ENCODE data around the gene PHC1. TPM values are rescaled to one million over a fixed set of nuclear protein-coding genes. Genes with fewer than 3 reads are reported as not detected.

The PHC1 gene
- total and polyA plus RNA-seq, 2 donors (not counting 1 experiment from before 2014, with no cell fraction given) = 64.2 to 86.9 TPM

DNA sequence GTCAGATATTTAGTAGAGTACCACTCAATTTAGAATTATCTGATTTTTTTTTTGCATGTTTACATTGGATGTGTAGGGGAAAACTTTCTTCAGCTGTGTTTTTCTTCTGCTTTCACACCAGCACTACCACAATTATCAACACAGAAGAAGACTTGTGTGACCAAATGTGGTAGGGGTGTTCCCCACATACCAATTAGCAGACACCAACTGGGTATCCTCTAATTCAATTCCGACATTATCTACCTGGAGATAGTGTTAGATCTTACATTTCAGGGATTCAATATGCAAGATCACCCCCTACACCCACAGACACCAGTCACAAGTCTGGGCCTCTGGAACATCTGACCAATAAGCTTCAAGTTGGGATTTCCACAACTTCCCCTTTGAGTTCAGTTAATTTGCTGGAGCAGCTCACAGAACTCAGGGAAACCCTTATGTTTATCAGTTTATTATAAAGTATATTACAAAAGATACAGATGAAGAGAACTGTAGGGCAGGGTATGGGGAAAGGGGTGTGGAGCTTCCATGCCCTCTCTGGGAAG lies 71.0 kb downstream of the PHC1 start:
- Mint-ChIP-seq H3K27ac (no peak overlapping the region), H3K4me1 (peaks cover 20% of the 10 kb centered on the region), H3K9me3 (ENCODE audit: insufficient read depth) (peaks cover 1% of the 10 kb centered on the region), H3K4me3 (no peak overlapping the region), H3K27me3 (no peaks in the 10 kb centered on the region)
- H3K27me3 ChIP-seq (replicated peaks in 1 of 4; ENCODE audit: control extremely low read depth in 1 of 4, control insufficient read depth in 3 of 4, insufficient read depth in 4 of 4, low read length in 3 of 4) = no peaks in the 10 kb centered on the region
- no peaks in the 10 kb centered on the region for H3K79me2 ChIP-seq (ENCODE audit: control insufficient read depth, insufficient read depth, low read length)
- intact Hi-C loops (cut with micrococcal nuclease) = no loop called here
- POLR2A ChIA-PET = no interaction called here
- peaks cover 0 to 6% (median 5%) of the 10 kb centered on the region in 3 donors for H3K9me3 ChIP-seq (ENCODE audit: control extremely low read depth in 1 of 3, control insufficient read depth in 2 of 3, insufficient read depth in 1 of 3, low read length in 2 of 3)
- CTCF ChIA-PET = no interaction called here
- H3K27ac ChIP-seq (ENCODE audit: low read length in 2 of 2) = no peak overlapping the region
- no peaks in the 10 kb centered on the region for H4K20me1 ChIP-seq (ENCODE audit: control insufficient read depth, insufficient read depth, low read length, poor library complexity, severe bottlenecking)
- WGBS (ENCODE audit: insufficient coverage) = 100% methylated on average over 1 of the region's 1 CpG
- peaks cover 9 to 11% of the 10 kb centered on the region in 2 donors for H3K4me1 ChIP-seq (ENCODE audit: control insufficient read depth in 2 of 2, insufficient read depth in 2 of 2, low read length in 2 of 2)
- H2AFZ ChIP-seq (ENCODE audit: insufficient read depth, low read depth, low read length, poor library complexity, severe bottlenecking) = no peak overlapping the region
- DNase-seq = no peak
- no peak overlapping the region for H3K4me3 ChIP-seq (ENCODE audit: control extremely low read depth in 1 of 5, extremely low read depth in 1 of 5, insufficient read depth in 1 of 5, low read depth in 2 of 5, low read length in 4 of 5)
- no peak overlapping the region for H3K4me2 ChIP-seq (replicated peaks; ENCODE audit: low read depth, low read length, poor library complexity, severe bottlenecking)
- no peak for ATAC-seq (ENCODE audit: low read depth)
- no peak for TF ChIP-seq EZH2 (IDR thresholded peaks at IDR 0.05; ENCODE audit: borderline replicate concordance, insufficient read depth, low read depth, low read length, poor library complexity, severe bottlenecking)
- TF ChIP-seq, protein P1, sequence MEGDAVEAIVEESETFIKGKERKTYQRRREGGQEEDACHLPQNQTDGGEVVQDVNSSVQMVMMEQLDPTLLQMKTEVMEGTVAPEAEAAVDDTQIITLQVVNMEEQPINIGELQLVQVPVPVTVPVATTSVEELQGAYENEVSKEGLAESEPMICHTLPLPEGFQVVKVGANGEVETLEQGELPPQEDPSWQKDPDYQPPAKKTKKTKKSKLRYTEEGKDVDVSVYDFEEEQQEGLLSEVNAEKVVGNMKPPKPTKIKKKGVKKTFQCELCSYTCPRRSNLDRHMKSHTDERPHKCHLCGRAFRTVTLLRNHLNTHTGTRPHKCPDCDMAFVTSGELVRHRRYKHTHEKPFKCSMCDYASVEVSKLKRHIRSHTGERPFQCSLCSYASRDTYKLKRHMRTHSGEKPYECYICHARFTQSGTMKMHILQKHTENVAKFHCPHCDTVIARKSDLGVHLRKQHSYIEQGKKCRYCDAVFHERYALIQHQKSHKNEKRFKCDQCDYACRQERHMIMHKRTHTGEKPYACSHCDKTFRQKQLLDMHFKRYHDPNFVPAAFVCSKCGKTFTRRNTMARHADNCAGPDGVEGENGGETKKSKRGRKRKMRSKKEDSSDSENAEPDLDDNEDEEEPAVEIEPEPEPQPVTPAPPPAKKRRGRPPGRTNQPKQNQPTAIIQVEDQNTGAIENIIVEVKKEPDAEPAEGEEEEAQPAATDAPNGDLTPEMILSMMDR (IDR thresholded peaks at IDR 0.05) = no peak
- no peak overlapping the region for H3K9ac ChIP-seq (ENCODE audit: low read length)
- no peaks in the 10 kb centered on the region for H3K36me3 ChIP-seq (replicated peaks in 1 of 2; ENCODE audit: control extremely low read depth in 1 of 2, control insufficient read depth in 1 of 2, extremely low read depth in 1 of 2, insufficient read depth in 2 of 2, low read length in 1 of 2)

DNA sequence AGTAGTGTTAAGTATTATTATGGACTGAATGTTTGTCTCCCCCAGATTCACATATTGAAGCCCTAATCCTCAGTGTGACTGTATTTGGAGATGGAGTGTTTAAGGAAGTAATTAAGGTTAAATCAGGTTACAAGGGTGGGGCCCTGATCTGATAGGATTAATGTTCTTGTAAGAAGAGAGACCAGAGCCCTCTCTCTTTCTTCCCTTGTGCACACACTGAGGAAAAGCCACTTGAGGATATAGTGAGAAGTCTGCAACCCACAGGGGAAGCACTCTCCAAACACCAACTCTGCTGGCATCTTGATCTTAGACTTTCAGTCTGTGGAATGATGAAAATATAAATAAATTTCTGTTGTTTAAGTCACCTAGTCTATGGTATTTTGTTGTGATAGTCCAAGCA lies 72.9 kb downstream of the PHC1 start:
- H3K27me3 ChIP-seq (replicated peaks in 1 of 4; ENCODE audit: control extremely low read depth in 1 of 4, control insufficient read depth in 3 of 4, insufficient read depth in 4 of 4, low read length in 3 of 4) = no peaks in the 10 kb centered on the region
- no peak overlapping the region for H3K9ac ChIP-seq (ENCODE audit: low read length)
- no peaks in the 10 kb centered on the region for H3K9me3 ChIP-seq (ENCODE audit: control extremely low read depth in 1 of 3, control insufficient read depth in 2 of 3, insufficient read depth in 1 of 3, low read length in 2 of 3)
- intact Hi-C loops (cut with micrococcal nuclease) = no loop called here
- H3K4me3 ChIP-seq (ENCODE audit: control extremely low read depth in 1 of 5, extremely low read depth in 1 of 5, insufficient read depth in 1 of 5, low read depth in 2 of 5, low read length in 4 of 5) = no peak overlapping the region
- H3K9me3 Mint-ChIP-seq (ENCODE audit: insufficient read depth) = no peaks in the 10 kb centered on the region
- no peaks in the 10 kb centered on the region for H4K20me1 ChIP-seq (ENCODE audit: control insufficient read depth, insufficient read depth, low read length, poor library complexity, severe bottlenecking)
- H2AFZ ChIP-seq (ENCODE audit: insufficient read depth, low read depth, low read length, poor library complexity, severe bottlenecking) = no peak overlapping the region
- H3K79me2 ChIP-seq (ENCODE audit: control insufficient read depth, insufficient read depth, low read length) = no peaks in the 10 kb centered on the region
- no peaks in the 10 kb centered on the region for H3K36me3 ChIP-seq (replicated peaks in 1 of 2; ENCODE audit: control extremely low read depth in 1 of 2, control insufficient read depth in 1 of 2, extremely low read depth in 1 of 2, insufficient read depth in 2 of 2, low read length in 1 of 2)
- no peak overlapping the region for H3K27ac Mint-ChIP-seq
- ATAC-seq (ENCODE audit: low read depth) = no peak
- DNase-seq = no peak
- H3K4me3 Mint-ChIP-seq = no peak overlapping the region
- CTCF ChIA-PET = no interaction called here
- peaks cover 9 to 11% of the 10 kb centered on the region in 2 donors for H3K4me1 ChIP-seq (ENCODE audit: control insufficient read depth in 2 of 2, insufficient read depth in 2 of 2, low read length in 2 of 2)
- H3K27me3 Mint-ChIP-seq = no peaks in the 10 kb centered on the region
- POLR2A ChIA-PET = no interaction called here
- no peak for TF ChIP-seq EZH2 (IDR thresholded peaks at IDR 0.05; ENCODE audit: borderline replicate concordance, insufficient read depth, low read depth, low read length, poor library complexity, severe bottlenecking)
- TF ChIP-seq, protein P1 (IDR thresholded peaks at IDR 0.05) = no peak
- H3K4me1 Mint-ChIP-seq = peaks cover 20% of the 10 kb centered on the region
- no peak overlapping the region for H3K4me2 ChIP-seq (replicated peaks; ENCODE audit: low read depth, low read length, poor library complexity, severe bottlenecking)
- H3K27ac ChIP-seq (ENCODE audit: low read length in 2 of 2) = no peak overlapping the region

Data from B cell (primary cell).